OCI-LY1 (cell line): ENCODE results near the gene FLNC.

ENCODE experiments used
- H2AFZ ChIP-seq: fragments of 200-600 bp; sonication (generic), shearing (Covaris generic); 2 replicates; pipeline ENCODE4 v1.6.0; 2014; ENCODE audit warnings: antibody characterized with exemption, mild to moderate bottlenecking, low read length
- H3F3A ChIP-seq: fragments of 200-600 bp; sonication (generic), shearing (Covaris generic); 2 replicates; pipeline ENCODE4 v1.6.0; 2014; ENCODE audit warnings: mild to moderate bottlenecking, antibody characterized with exemption, low read length, moderate library complexity; ENCODE audit not compliant: insufficient read depth
- H3K27ac ChIP-seq: fragments of 200-600 bp; sonication (generic); 2 replicates; pipeline ENCODE4 v1.5.1; 2014; ENCODE audit warnings: low read length, mixed run types, mild to moderate bottlenecking, low read depth; ENCODE audit not compliant: poor library complexity, severe bottlenecking
- H3K27me3 ChIP-seq: fragments of 200-600 bp; sonication (generic); 2 replicates; pipeline ENCODE4 v1.6.0; 2014; ENCODE audit warnings: antibody characterized with exemption, mild to moderate bottlenecking, low read length, moderate library complexity; ENCODE audit not compliant: insufficient read depth
- H3K36me3 ChIP-seq: fragments of 200-600 bp; sonication (generic); 2 replicates; pipeline ENCODE4 v1.6.1; 2014; ENCODE audit warnings: mild to moderate bottlenecking, antibody characterized with exemption, low read length, moderate library complexity, mixed read lengths; ENCODE audit not compliant: insufficient read depth
- H3K4me1 ChIP-seq: fragments of 200-600 bp; sonication (generic); 2 replicates; pipeline ENCODE4 v1.5.1; 2014; ENCODE audit warnings: mild to moderate bottlenecking, low read length, moderate library complexity; ENCODE audit not compliant: insufficient read depth, severe bottlenecking
- H3K4me2 ChIP-seq: fragments of 200-600 bp; sonication (generic), shearing (Covaris generic); 2 replicates; pipeline ENCODE4 v1.6.1; 2014; ENCODE audit warnings: low read length
- H3K4me3 ChIP-seq: fragments of 200-600 bp; sonication (generic); 2 replicates; pipeline ENCODE4 v1.5.1; 2014; ENCODE audit warnings: low read length, low read depth, mild to moderate bottlenecking, mixed read lengths; ENCODE audit not compliant: poor library complexity, severe bottlenecking
- H3K79me2 ChIP-seq: fragments of 200-600 bp; shearing (Covaris generic); 2 replicates; pipeline ENCODE4 v1.6.1; 2016; ENCODE audit warnings: mixed run types, low read length, mixed read lengths; ENCODE audit not compliant: insufficient read depth
- H3K9ac ChIP-seq: fragments of 200-600 bp; sonication (generic), shearing (Covaris generic); 2 replicates; pipeline ENCODE4 v1.6.1; 2014; ENCODE audit warnings: mild to moderate bottlenecking, low read length, mixed read lengths
- H3K9me2 ChIP-seq: fragments of 200-600 bp; sonication (generic), shearing (Covaris generic); 2 replicates; pipeline ENCODE4 v1.6.1; 2014; ENCODE audit warnings: low read depth, mild to moderate bottlenecking, low read length, mixed read lengths
- H3K9me3 ChIP-seq: fragments of 200-600 bp; shearing (Covaris generic); 2 replicates; pipeline ENCODE4 v1.6.1; 2014; ENCODE audit warnings: low read length, mixed read lengths
- H4K20me1 ChIP-seq: fragments of 200-600 bp; sonication (generic), shearing (Covaris generic); 2 replicates; pipeline ENCODE4 v1.6.0; 2016; ENCODE audit warnings: mild to moderate bottlenecking, low read length; ENCODE audit not compliant: insufficient read depth
- CTCF ChIP-seq: fragments of 200-600 bp; sonication (generic), shearing (Covaris generic); IDR thresholded peaks from 2 replicates; pipeline ENCODE4 v1.5.1; 2017; ENCODE audit warnings: mild to moderate bottlenecking, antibody characterized with exemption, low read length, moderate library complexity, mixed read lengths
- EZH2 ChIP-seq: fragments of 200-600 bp; sonication (generic), shearing (Covaris generic); IDR thresholded peaks from 2 replicates; pipeline ENCODE4 v1.8.0; 2017; ENCODE audit warnings: borderline replicate concordance, mixed run types, mild to moderate bottlenecking, antibody characterized with exemption, low read length, moderate library complexity, mixed read lengths

FLNC gene

GRCh38 chr7:128848289-128849155 is 18.3 kb downstream of the FLNC start:
- Histone ChIP-seq H4K20me1 (no peaks in the 10 kb centered on the region), H3K9me3 (no peaks in the 10 kb centered on the region), H3K9me2 (no peaks in the 10 kb centered on the region), H3K9ac (no peak overlapping the region), H3K36me3 (no peaks in the 10 kb centered on the region), H3K27me3 (peaks cover 17% of the 10 kb centered on the region), H3F3A (no peaks in the 10 kb centered on the region), H3K27ac (no peak overlapping the region), H3K4me1 (no peaks in the 10 kb centered on the region), H3K4me2 (no peak overlapping the region), H3K4me3 (no peak overlapping the region), H2AFZ (no peak overlapping the region), H3K79me2 (no peaks in the 10 kb centered on the region)
- no peak for TF ChIP-seq CTCF
- TF ChIP-seq EZH2: no peak

GRCh38 chr7:128849156-128849515 is 18.9 kb downstream of the FLNC start:
- H3K4me1 ChIP-seq: no peaks in the 10 kb centered on the region
- H3K9me2 ChIP-seq: no peaks in the 10 kb centered on the region
- no peaks in the 10 kb centered on the region for H3K9me3 ChIP-seq
- H3K27ac ChIP-seq: no peak overlapping the region
- no peak overlapping the region for H3K4me3 ChIP-seq
- H4K20me1 ChIP-seq: no peaks in the 10 kb centered on the region
- no peak overlapping the region for H2AFZ ChIP-seq
- no peaks in the 10 kb centered on the region for H3K36me3 ChIP-seq
- no peaks in the 10 kb centered on the region for H3F3A ChIP-seq
- no peak overlapping the region for H3K9ac ChIP-seq
- H3K79me2 ChIP-seq: no peaks in the 10 kb centered on the region
- peaks cover 21% of the 10 kb centered on the region for H3K27me3 ChIP-seq
- no peak overlapping the region for H3K4me2 ChIP-seq
- TF ChIP-seq EZH2: no peak
- no peak for TF ChIP-seq CTCF

- Histone ChIP-seq H3K4me2 (no peak overlapping the region), H3K9ac (no peak overlapping the region), H2AFZ (no peak overlapping the region), H3K9me2 (no peaks in the 10 kb centered on the region), H3K27me3 (peaks cover 21% of the 10 kb centered on the region), H3K9me3 (no peaks in the 10 kb centered on the region), H4K20me1 (no peaks in the 10 kb centered on the region), H3K36me3 (no peaks in the 10 kb centered on the region), H3K27ac (no peak overlapping the region), H3K4me3 (no peak overlapping the region), H3K4me1 (no peaks in the 10 kb centered on the region), H3K79me2 (no peaks in the 10 kb centered on the region), H3F3A (no peaks in the 10 kb centered on the region)
- TF ChIP-seq EZH2 (no peak), CTCF (no peak)
Observed at GRCh38 chr7:128849804-128850490, 19.7 kb downstream of the FLNC start.
